Spleen (tissue), 11 donors: ENCODE results near the gene DAD1. TPM values are rescaled to one million over a fixed set of nuclear protein-coding genes. Genes with fewer than 3 reads are reported as not detected.
"Not testable (repeated sequence)": the region's sequence is repeated elsewhere in the genome, so short reads cannot be mapped to it uniquely, and the experiment has no call there.

Source experiments
- DNase-seq: peaks from one replicate; pipeline ENCODE4 v3.0.0-alpha.2; 2020
- H3K27ac ChIP-seq, 8 donors: fragments of 200-600 bp; sonication (generic) in 7 of 8; 1 replicate in 4 of 8; 2 replicates in 4 of 8; pipeline versions ENCODE4 v1.5.0 to v1.8.0; 2016 to 2021; ENCODE audit warnings: inconsistent platforms in 4 of 8, mild to moderate bottlenecking in 4 of 8, moderate library complexity in 1 of 8
- H3K27me3 ChIP-seq, 7 donors: fragments of 200-600 bp; sonication (generic) in 6 of 7; replicated peaks in 1 of 7; 1 replicate in 4 of 7; 2 replicates in 3 of 7; pipeline versions ENCODE4 v1.5.0 to v1.8.0; 2016 to 2021; ENCODE audit warnings: inconsistent platforms in 3 of 7, mild to moderate bottlenecking in 1 of 7
- H3K36me3 ChIP-seq, 6 donors: fragments of 200-600 bp; sonication (generic) in 5 of 6; 1 replicate in 4 of 6; 2 replicates in 2 of 6; pipeline versions ENCODE4 v1.5.0 to v1.8.0; 2016 to 2021; ENCODE audit warnings: inconsistent platforms in 2 of 6
- H3K4me1 ChIP-seq, 6 donors: fragments of 200-600 bp; sonication (generic) in 5 of 6; 1 replicate in 3 of 6; 2 replicates in 3 of 6; pipeline versions ENCODE4 v1.5.0 to v1.8.0; 2016 to 2021; ENCODE audit warnings: inconsistent platforms in 3 of 6
- H3K4me3 ChIP-seq, 8 donors: fragments of 200-600 bp; sonication (generic) in 7 of 8; 1 replicate in 4 of 8; 2 replicates in 4 of 8; pipeline versions ENCODE4 v1.5.0 to v1.8.0; 2016 to 2021; ENCODE audit warnings: inconsistent platforms in 4 of 8, mild to moderate bottlenecking in 4 of 8, moderate library complexity in 2 of 8
- H3K9me3 ChIP-seq, 8 donors: fragments of 200-600 bp; sonication (generic) in 7 of 8; 1 replicate in 4 of 8; 2 replicates in 4 of 8; pipeline versions ENCODE4 v1.5.0 to v1.8.0; 2016 to 2021; ENCODE audit warnings: inconsistent platforms in 4 of 8
- POLR2A ChIP-seq, 3 donors: fragments of 450-650 bp; IDR thresholded peaks; one replicate each; pipeline ENCODE4 v1.5.1; 2017; ENCODE audit warnings: antibody characterized with exemption in 3 of 3, mild to moderate bottlenecking in 1 of 3
- POLR2AphosphoS5 ChIP-seq, 3 donors: sonication (generic); formaldehyde crosslinking; IDR thresholded peaks; one replicate each; pipeline ENCODE4 v1.5.1; 2017; ENCODE audit warnings: antibody characterized with exemption in 3 of 3
- WGBS, 5 donors: extraction: QIAGEN DNeasy Blood & Tissue Kit in 3 of 5; methylation state at CpG; one replicate each; pipeline versions ENCODE4 v1.1.5 to v1.1.7; 2013 to 2018; 5-methylcytosine and 5-hydroxymethylcytosine counted together
- intact Hi-C: fragments of 100-400 bp; cut with DNase I; formaldehyde crosslinking; loops from one replicate; pipeline ENCODE4 v1.15.0; 2023; ENCODE audit warnings: low total_unique reads
- polyA plus RNA-seq, 3 donors: library from polyadenylated mRNA; stranded (reverse); fragments of 200-250 nt; gene quantifications; one replicate each; pipeline ENCODE4 v1.2.1, GENCODE V29; 2013
- total RNA-seq, 7 donors: library from RNA; depleted of rRNA in 3 of 7; stranded (reverse); fragments of >200 nt in 3 of 7; fragmentation: NEBNext Ultra II Directional in 4 of 7; extraction: Animal tissue kit (Norgen Biotek cat#: 25700) in 4 of 7; gene quantifications; one replicate each; pipeline versions ENCODE4 v1.1.0 to v1.2.1, GENCODE V29; 2016 to 2021
- TF ChIP-seq, protein P1 (sequence below), 11 experiments: fragments of 200-600 bp in 7 of 11; fragments of 450-650 bp in 4 of 11; sonication (generic) in 4 of 11; IDR thresholded peaks in 8 of 11; conservative IDR thresholded peaks in 3 of 11; 1 replicate in 7 of 11; 2 replicates in 4 of 11; pipeline versions ENCODE4 v1.4.0 to v1.8.0; 2016 to 2021; ENCODE audit warnings: antibody characterized with exemption in 11 of 11, inconsistent platforms in 4 of 11, mild to moderate bottlenecking in 1 of 11
- donor health status: healthy with polysubstance abuse.
- donor health status: DM: no; HTN: no; CAD: no; lungs with moderate emphysema.
- donor health status: DM: no; HTN: no; CAD: no.
- donor health status: Bipolar disorder and iron deficiency.
- donor health status: healthy.
- donor health status: DM: no; HTN: no; CAD: no.
- donor health status: DM: yes; HTN: yes; CAD: no.

The DAD1 gene
- total and polyA plus RNA-seq, 10 donors = 102 to 176 (median 129) TPM

DNA sequence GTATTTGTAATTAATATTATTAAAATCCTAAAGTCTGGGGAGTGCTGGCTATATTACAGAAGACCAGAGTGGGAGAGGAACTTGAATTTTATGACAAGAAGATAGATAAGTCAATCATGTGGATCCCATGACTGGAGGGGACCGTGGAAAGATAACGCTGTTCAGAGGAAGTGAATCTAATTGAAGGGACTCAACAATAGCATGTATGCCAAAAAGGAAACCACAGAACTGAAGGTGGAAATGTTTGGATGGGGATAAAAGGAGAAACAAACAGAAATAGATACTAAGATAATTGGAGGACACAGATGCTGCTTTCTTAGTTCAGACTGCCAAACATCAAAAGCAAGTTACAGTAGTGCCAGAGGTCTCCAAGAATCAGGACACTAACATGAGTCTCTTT is 34.0 kb upstream of the DAD1 start:
- Histone ChIP-seq H3K36me3 (no peaks in the 10 kb centered on the region), H3K4me3 (no peak overlapping the region), H3K4me1 (peaks cover 0 to 5% (median 0%) of the 10 kb centered on the region in 6 donors), H3K9me3 (no peaks in the 10 kb centered on the region), H3K27ac (no peak overlapping the region), H3K27me3 (no peaks in the 10 kb centered on the region)
- 3 to 23% (median 11%) methylated on average over 2 of the region's 2 CpGs for WGBS, 5 donors
- no peak for DNase-seq
- intact Hi-C loops = no loop called here
- no peak for TF ChIP-seq POLR2A (IDR thresholded peaks at IDR 0.05)
- TF ChIP-seq, protein P1, sequence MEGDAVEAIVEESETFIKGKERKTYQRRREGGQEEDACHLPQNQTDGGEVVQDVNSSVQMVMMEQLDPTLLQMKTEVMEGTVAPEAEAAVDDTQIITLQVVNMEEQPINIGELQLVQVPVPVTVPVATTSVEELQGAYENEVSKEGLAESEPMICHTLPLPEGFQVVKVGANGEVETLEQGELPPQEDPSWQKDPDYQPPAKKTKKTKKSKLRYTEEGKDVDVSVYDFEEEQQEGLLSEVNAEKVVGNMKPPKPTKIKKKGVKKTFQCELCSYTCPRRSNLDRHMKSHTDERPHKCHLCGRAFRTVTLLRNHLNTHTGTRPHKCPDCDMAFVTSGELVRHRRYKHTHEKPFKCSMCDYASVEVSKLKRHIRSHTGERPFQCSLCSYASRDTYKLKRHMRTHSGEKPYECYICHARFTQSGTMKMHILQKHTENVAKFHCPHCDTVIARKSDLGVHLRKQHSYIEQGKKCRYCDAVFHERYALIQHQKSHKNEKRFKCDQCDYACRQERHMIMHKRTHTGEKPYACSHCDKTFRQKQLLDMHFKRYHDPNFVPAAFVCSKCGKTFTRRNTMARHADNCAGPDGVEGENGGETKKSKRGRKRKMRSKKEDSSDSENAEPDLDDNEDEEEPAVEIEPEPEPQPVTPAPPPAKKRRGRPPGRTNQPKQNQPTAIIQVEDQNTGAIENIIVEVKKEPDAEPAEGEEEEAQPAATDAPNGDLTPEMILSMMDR (IDR thresholded peaks at IDR 0.05 in 8 of 11, conservative IDR thresholded peaks at IDR 0.05 in 3 of 11) = no peak
- TF ChIP-seq POLR2AphosphoS5 (IDR thresholded peaks at IDR 0.05) = no peak

DNA sequence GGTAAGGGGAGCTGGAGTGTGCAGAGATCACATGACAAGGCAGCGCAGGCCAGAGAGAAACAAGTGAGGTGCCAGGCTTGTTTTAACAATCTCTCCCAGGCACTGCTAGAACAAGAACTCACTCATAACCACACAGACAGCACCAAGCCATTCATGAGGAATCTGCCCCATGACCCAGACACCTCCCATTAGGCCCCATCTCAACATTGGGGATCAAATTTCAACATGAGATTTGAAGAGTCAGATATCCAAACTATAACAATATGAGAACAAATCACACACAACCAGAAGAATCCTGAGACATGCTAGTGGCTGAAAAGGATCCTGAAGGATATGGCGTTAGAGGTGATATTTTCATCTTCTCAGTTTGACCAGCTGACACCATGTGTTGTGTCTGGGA is 33.2 kb upstream of the DAD1 start:
- TF ChIP-seq POLR2AphosphoS5 (IDR thresholded peaks at IDR 0.05) = no peak
- no peak for TF ChIP-seq POLR2A (IDR thresholded peaks at IDR 0.05)
- TF ChIP-seq, protein P1 (IDR thresholded peaks at IDR 0.05 in 8 of 11, conservative IDR thresholded peaks at IDR 0.05 in 3 of 11) = no peak
- Histone ChIP-seq H3K36me3 (no peaks in the 10 kb centered on the region), H3K4me3 (no peak overlapping the region), H3K4me1 (peaks cover 0 to 5% (median 0%) of the 10 kb centered on the region in 6 donors), H3K27me3 (no peaks in the 10 kb centered on the region), H3K9me3 (no peaks in the 10 kb centered on the region), H3K27ac (no peak overlapping the region)
- 85 to 99% (median 95%) methylated on average over 2 of the region's 2 CpGs for WGBS, 5 donors
- DNase-seq = no peak
- intact Hi-C loops = no loop called here

DNA sequence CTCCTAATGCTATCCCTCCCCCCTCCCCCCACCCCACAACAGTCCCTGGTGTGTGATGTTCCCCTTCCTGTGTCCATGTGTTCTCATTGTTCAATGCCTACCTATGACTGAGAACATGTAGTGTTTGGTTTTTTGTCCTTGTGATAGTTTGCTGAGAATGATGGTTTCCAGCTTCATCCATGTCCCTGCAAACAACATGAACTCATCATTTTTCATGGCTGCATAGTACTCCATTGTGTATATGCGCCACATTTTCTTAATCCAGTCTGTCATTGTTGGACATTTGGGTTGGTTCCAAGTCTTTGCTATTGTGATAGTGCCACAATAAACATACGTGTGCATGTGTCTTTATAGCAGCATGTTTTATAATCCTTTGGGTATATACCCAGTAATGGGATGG is 26.7 kb upstream of the DAD1 start:
- H3K27ac ChIP-seq, intact Hi-C loops, H3K27me3 ChIP-seq, H3K9me3 ChIP-seq, H3K4me3 ChIP-seq, H3K4me1 ChIP-seq, DNase-seq: not testable (repeated sequence)
- WGBS, 5 donors = 94 to 98% (median 97%) methylated on average over 2 of the region's 2 CpGs
- peaks cover 0 to 23% (median 15%) of the 10 kb centered on the region in 6 donors for H3K36me3 ChIP-seq

DNA sequence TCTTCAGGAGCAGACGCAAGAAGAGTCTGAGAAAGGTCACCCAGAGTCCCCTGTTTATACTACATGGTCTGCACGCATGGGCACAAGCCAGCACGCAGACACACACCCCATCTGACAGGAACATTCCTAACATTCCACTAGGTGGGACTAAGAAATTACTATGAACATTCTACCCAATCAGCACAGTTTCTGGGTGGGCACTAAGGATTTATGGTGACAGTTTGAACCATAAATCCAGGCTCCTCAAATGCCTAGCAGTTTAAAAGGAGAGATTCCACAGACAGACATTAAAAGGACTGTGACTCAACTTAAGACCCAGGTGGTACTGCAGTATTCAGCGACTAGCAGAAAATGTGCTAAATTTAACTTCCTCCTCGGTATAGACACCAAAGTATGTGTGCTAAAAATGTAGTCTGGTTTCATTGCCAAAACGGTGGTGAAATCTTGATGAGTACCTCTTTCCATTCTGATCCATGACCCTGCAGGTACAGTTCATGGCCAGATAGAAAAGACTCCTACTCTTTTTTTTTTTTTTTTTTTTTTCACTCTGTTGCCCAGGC is 25.3 kb upstream of the DAD1 start:
- Histone ChIP-seq H3K4me1 (no peaks in the 10 kb centered on the region), H3K27ac (no peak overlapping the region), H3K9me3 (peaks cover 0 to 3% (median 1%) of the 10 kb centered on the region in 8 donors), H3K27me3 (no peaks in the 10 kb centered on the region), H3K4me3 (no peak overlapping the region), H3K36me3 (peaks cover 0 to 38% (median 29%) of the 10 kb centered on the region in 6 donors)
- DNase-seq = no peak
- 35 to 54% (median 47%) methylated on average over 6 of the region's 6 CpGs for WGBS, 5 donors
- no peak for TF ChIP-seq POLR2A (IDR thresholded peaks at IDR 0.05)
- TF ChIP-seq POLR2AphosphoS5 (IDR thresholded peaks at IDR 0.05) = no peak
- intact Hi-C loops = no loop called here

GRCh38 chr14:22613736-22614239 is 24.8 kb upstream of the DAD1 start:
- TF ChIP-seq POLR2AphosphoS5 (IDR thresholded peaks at IDR 0.05) = no peak
- TF ChIP-seq, protein P1 (IDR thresholded peaks at IDR 0.05 in 8 of 11, conservative IDR thresholded peaks at IDR 0.05 in 3 of 11) = no peak
- no peak for TF ChIP-seq POLR2A (IDR thresholded peaks at IDR 0.05)
- Histone ChIP-seq H3K4me3 (no peak overlapping the region), H3K4me1 (no peaks in the 10 kb centered on the region), H3K27me3 (no peaks in the 10 kb centered on the region), H3K36me3 (peaks cover 0 to 43% (median 33%) of the 10 kb centered on the region in 6 donors), H3K9me3 (peaks cover 0 to 3% (median 1%) of the 10 kb centered on the region in 8 donors), H3K27ac (no peak overlapping the region)
- 79 to 93% (median 88%) methylated on average over 3 of the region's 3 CpGs for WGBS, 5 donors
- no peak for DNase-seq
- intact Hi-C loops = no loop called here
